SW 1271 (cell line): Measurements from ENCODE around the gene CNRIP1.
"Not testable (repeated sequence)": the region's sequence is repeated elsewhere in the genome, so short reads cannot be mapped to it uniquely, and the experiment has no call there.

Experiments used
- DNase-seq, 2 experiments: peaks; one replicate each; lab custom pipeline; 2025; lab: John Stamatoyannopoulos, UW

CNRIP1 gene

DNA sequence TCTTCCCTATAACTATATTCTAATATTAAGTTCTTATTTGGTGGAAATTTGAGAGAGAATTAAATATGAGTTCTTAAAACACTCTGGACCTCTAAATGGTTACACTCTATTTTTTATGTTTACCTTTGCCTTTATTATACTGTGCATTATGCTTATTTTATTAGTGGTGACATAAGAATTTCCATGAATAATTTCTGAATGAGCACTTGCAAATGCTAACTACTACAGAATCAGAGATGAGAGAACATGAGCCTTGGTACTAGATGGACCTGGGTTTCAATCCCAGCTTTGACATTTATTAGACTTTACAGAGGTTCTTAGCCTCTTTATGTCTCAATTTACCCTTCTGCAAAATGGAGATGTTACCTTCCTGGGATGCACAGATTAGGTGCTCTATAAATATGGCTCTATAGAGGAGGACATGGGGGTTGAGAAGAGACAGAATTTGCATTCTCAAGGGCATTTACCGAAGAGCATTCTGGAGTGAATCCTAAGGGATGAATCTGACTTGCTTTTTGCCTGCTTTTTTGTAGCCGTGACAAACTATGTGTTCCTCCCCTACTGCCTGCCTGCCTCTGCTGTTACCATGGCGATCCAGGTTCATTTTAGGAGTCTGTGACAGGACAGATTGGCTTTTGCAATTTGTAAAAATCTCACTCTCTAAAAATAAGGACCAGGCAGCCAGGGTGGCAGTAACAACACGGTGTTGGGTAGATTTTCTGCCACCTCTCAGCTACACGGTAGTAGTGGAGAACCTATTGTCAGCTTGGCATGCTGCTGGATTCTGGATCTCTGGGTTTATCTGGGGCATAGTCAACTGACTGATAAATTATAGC, 20.7 kb upstream of the CNRIP1 start:
- no peak for DNase-seq

DNA sequence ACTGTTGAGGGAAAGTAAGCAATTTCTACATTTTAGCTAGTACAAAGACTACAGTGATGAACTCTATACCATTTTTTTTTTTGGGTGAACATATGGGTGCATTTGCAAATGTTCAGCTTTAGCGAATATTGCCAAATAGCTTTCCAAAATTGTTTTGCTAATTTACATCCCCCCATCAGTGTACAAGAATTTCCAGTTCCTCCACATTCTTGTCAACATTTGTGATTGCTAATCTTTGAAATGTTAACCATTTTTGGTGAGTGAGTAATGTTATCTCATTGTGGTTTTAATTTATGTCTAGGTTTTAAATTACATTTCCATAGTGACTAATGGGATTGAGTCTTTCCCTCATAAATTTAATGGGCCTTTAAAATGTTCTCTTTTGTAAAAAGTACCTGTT, 16.4 kb upstream of the CNRIP1 start:
- DNase-seq = peak in 1 of 2 experiments; percentile 41

DNA sequence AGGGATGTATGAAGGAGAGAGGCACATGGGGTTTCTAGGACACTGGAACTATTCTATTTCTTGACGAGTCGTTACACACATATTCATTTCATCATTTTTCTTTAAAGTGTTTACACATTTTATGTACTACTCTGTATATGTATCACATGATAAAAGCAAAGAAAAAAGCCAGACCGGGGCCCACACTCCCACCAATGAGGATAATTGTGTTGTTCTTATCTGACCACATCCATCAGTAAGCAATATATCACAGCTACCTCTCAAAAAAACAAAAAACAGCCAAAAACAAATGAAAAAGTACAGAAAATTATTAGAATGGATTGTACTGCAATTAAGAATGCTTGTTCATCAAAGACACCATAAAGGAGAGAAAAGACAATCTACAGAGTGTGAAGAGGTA, 14.2 kb upstream of the CNRIP1 start:
- no peak for DNase-seq

DNA sequence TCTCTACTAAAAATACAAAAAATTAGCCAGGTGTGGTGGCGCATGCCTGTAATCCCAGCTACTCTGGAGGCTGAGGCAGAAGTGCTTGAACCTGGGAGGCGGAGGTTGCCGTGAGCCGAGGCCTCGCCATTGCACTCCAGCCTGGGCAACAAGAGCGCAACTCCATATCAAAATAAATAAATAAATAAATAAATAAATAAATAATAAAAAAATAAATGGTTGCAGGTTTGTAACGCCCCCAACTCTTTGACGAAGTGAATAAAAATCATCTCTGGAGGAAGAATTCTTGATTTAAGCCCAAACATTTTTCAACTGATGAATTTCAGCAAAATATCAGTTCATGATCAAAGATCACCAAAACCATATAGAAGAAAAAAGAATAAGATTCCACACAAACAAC, 13.3 kb upstream of the CNRIP1 start:
- DNase-seq = no peak

DNA sequence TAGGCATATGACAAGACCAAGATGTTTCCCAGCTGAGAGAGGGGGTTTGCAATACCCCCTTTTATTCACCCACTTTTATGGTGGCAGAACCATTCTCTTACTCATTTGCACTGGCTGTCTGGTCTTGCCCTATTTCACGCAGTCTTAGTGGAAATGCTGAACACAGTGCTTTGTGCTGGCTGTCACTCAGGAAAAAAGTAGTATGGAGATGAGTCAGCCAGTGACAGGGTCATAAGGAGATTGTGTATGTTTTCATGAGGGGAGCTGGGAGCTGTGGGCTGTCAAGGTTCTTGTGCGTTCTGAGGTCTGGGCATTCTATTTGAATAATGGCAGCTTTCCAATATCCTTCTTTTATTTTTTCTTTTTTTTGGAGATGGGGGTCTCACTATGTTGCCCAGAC, 10.9 kb upstream of the CNRIP1 start:
- DNase-seq = no peak

DNA sequence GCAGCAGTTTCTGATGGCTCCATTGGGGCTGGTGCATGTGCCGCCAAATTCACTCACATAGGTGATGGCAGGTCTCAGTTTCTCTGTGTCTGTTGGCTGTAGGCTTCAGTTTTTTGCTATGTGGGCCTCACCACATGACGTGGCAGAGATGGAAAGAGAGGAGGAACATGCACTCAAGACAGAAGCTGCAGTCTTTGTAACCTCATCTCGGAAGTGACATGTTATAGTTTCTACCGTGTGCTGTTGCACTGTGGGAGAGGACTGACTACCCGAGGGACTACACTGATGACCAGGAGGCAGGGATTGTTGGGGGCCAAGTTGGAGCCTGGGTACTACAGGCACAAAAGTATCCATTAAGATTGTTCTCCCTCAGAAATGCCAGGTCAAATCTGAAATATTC, 9.2 kb upstream of the CNRIP1 start:
- DNase-seq = no peak

DNA sequence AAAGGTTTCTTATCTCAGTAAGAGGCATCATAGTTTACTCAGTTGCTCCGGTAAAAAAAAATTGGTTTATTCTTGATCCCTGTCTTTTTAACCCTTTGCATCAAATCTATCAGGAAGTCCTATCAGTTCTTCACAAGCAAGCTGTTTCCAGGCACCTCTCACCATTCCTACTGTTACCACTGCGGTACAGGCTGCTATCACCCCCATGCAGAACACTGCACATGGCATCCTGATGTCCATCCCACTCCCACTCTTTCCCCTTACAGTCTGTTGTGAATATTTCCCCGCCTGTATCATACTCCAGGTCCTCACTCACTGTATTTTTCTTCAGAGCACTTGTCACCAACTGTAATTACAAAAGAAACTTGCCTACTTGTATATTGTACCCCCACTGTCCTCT, 5.3 kb upstream of the CNRIP1 start:
- no peak for DNase-seq

DNA sequence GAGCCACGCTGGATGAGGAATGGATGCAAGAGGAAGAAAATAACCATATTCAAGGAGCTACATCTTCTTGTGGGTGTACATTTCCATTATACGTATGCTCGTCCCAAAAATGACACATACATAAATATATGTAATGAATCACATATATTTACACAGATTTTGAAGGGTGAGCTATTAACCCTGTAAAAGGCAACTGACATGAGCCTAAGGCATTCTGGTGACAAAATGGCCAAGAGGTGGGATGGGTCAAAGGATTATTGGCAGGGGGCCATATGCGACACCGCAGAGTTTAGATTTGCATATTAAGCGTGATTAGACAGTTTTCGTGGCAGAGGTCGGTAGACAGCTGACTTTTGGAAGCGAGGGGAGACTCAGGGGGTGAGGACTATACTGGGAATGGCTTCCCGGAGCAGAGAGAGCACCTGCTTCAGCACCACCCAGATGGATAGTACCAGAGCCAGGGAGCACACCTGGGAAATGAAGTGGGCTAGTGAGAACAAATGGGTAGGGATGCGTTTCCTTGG, 431 bp upstream of the CNRIP1 start:
- no peak for DNase-seq

DNA sequence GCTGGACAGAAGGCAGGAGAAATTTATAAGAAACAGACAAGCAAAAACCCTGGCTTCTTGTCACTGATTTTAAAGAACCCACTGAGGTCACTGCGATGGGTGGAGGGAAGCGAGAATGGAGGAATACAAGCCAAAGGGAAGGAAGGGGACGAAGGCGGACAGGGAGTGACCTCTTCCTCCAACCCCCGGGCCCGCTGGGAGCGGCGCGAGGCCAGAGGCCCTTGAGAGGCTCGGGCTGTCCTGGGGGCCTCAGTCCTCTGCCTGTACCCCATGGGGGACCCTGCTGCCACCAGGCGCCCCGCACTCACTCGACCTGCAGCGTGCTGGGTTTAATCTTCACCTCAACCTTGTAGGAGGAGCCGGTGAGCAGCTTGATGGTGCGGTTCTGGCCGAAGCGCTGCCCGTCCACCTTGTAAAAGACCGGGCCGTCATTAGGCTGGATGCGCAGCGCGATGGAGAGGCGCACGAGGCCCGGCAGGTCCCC, 793 bp downstream of the CNRIP1 start:
- no peak for DNase-seq

DNA sequence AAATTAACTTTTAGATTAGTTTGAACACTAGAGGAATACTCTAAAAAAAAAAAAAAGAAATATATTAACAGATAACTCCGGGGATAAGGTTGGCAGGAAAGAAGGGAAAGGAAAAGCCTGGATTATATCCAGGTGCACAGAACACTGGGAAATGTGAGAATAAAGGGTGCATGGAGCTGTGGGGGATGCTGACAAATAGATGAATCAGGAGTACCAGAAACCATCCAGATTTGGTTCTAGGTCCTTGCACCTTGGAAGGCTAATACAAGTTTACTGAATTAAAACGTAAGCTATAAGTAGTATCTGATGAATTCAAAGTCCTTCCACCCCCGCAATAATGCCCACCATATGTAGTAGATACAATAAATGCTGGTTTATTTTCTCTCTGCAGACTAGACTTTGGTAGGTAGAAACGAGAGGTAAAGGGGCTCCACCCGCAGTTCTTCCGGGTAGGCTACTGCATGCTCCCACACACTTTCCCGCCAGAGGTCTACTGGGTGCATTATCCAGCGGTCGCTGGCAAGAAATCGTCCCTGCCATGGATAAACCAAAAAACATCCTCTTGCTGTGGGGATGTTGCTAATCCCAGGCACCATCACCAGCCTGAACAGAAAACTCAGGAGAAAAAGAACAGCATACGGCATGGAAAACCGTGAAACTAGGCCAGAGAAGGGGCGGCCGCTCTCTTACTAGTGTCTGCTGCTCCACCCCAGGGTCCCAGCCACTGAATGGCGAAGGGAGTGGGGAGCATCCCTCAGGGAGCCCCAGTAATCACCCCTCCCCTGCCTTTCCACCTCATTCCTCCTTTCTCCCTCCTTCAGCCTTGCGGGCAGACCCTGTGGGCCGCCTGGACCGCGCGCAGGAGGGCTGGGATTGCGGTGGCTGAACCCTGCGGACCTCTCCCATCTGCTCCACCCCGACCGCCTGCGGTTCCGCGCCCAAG, 1.5 kb downstream of the CNRIP1 start:
- no peak for DNase-seq

DNA sequence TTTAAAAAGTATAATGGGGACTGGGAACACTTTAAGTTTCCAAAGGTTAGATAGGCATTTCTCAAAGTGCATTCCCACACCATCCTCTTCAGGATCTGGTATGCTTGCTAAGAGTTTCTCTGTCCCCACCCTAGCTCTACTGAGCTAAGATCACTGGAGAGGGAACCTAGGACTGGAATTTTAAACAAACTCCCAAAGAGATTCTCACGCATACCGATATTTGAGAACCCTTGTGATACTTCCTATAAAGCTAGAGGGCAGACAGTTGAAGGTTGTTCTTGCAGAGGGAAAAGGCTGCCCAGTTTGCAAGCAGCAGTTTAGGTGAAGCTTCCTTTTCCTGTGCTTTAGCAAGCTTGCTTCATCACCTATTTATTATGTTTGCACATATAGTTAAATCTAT, 3.6 kb downstream of the CNRIP1 start:
- no peak for DNase-seq

DNA sequence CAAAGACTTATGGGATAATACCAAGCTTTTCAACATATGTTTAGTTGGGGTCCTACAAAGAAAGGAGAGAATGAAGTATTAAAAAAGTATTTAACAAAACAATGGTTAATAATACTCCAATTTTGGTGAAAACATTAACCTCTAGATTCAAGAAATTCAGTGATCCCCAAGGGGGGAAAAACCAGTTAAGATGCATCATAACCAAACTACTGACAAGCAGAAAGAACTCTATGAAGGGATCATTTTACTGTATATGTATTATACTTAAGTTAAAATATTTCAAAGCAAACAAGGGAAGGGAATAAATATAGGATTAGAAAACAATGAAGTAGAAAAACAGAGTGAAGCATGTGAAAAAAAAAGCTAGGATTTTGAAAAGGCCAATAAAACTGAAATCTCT, 8.7 kb downstream of the CNRIP1 start:
- DNase-seq = no peak

DNA sequence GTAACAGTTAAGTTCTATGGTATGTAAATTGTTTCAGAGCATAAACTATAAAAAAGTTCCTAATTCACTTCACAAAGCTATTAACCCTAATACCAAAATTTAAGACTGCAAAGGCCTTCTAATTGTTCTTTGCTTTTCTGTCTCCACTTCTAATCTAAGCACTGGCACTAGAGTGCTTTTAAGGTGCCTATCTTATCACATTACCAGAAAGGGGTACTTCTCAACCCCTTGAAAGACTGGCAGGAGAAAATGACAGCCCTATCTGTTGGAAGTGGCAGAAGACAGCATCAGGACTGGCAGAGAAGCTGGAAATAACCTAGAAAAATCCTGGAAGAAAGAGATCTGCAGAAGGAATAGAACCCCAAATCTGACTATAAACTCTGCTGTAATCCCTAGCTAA, 10.3 kb downstream of the CNRIP1 start:
- DNase-seq = no peak

DNA sequence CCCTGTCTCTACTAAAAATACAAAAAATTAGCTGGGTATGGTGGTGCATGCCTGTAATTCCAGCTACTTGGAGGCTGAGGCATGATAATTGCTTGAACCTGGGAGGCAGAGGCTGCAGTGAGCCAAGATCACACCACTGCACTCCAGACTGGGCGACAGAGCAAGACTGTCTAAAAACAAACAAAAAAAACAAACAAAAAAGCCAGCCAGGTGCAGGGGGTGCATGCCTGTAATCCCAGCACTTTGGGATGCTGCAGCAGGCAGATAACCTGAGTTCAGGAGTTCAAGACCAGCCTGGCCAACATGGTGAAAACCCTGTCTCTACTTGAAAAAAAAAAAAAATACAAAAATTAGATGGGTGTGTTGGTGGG, 15.9 kb downstream of the CNRIP1 start:
- DNase-seq = not testable (repeated sequence)

DNA sequence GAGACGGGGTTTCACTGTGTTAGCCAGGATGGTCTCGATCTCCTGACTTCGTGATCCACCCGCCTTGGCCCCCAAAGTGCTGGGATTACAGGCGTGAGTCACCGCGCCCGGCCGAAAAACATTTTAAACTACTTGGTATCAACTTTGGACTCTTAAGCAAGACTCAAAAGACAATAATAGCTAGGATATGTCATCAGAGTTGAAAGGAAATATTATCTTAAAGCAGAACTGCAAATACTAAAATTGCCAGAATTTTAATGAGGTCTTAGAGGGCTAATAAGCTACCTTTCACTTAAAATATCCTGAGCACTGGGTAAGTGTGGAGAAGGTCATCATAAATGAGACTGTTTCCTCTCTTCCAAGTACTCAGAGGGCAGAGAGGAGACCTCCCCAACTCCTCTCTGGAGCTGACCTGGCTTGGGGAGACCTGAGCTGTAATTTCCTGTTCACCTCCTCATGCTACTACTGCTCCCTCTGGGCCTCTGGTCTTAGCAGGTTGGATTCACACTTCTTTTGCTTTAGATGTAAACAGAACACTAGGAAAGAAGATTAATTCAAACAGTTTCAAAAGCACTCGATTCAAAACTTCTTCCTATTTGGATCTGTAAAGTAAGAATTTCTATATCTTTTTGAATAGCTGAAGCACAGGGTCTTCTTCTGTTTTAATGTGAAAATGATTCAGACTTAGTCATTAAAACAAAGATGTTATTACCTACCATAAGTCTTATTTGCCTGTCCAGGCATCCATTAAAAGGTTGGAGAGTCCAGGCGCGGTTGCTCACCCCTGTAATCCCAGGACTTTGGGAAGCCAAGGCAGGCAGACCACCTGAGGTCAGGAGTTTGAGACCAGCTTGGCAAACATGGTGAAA, 16.5 kb downstream of the CNRIP1 start:
- DNase-seq = no peak

DNA sequence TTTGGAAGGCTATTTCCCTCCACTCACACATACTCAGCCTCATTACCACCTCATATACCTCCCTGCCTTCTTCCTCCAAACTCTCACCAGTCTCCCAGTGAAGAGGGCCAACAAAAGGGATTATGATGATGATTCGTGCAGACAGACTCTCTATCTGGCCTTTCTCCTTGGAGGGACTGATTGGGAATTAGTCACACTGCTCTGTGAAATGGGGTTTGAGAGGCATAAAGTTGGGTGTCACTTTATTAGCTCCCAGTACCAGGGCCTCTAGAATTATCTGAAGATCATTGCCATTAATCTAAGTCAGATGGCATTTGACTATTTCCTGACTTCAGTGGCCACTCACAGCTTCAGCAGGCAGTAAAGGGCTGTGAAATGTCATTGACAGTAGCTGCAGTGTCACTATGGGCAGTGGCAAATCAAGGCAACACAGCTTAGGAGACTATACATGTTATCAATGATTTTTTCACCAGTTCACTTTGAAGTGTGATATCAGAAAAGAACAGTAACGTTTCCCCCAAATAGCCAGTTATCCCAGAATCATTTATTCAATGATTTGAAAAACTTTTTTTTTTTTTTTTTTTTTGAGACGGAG, 17.4 kb downstream of the CNRIP1 start:
- DNase-seq = no peak

DNA sequence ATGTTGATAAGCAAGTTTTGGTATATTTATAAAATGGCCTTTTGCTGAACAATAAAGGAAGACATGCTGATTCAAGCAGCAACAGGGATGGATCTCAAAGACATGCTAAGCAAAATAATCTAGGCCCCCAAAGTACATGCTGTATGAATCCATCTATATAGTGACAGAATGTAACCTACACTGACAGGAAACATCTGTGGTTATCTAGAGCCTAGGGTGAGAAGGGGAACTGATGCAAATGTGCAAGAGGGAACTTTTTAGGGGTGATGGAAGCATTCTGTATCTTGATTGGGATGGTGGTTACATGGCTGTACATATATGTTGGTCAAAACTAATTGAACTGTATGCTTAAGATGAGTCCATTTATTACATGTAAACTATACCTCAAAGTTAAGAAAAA, 24.2 kb downstream of the CNRIP1 start:
- no peak for DNase-seq

DNA sequence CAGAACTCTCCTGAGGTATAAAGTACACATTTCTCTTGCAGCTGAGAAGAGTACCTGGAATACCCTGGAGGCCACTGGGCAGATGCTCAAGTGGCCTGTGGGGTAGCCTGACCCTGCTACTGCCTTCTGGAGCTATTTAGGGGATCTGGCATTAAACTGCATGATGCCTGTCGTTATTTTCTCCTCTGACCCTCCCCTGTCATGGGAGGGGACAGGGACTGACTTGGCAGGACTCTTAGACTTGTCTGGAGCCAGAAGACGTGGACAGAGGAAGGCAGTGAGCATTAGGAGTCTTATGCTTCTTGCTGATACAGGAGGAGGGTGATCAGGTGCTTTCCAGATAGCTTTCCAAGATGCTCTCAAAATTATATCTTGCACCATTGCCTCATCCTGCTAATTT, 24.8 kb downstream of the CNRIP1 start:
- DNase-seq = no peak

DNA sequence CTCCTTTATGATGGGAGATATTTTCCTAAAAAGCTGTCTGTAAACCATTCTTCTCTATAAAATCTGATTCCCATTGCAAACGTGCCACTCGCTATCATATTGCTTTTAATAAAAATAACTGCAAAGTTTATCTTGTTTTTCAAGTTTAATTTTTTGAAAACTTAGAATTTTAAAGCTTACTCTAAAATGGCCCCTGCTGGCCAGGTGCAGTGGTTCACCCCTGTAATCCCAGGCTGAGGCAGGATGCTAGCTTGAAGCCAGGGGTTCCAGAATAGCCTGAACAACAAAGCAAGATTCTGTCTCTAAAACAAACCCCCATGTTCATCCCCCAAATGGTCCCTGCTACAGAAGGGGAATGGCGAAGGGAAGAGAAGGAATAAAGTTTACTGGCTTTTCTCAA, 25.6 kb downstream of the CNRIP1 start:
- no peak for DNase-seq

DNA sequence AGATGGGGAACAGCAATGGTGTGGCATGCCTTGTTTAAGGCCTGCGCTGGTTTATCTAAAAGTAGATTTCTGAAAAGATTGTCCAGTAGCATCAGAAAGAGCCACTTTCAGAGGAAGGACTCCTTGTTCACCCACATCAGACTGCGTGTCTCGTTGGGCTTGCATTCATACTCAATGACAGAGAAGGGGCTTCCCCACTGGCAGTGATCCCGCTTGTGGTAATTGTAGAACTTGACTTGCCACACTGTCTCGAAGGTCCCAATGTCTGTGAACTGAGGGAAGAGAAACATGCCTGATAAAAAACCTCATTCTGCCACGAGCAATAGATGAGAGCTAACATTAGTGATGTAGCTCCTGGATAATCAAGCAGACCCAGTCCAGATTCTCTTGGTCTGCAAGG, 26.0 kb downstream of the CNRIP1 start:
- no peak for DNase-seq

DNA sequence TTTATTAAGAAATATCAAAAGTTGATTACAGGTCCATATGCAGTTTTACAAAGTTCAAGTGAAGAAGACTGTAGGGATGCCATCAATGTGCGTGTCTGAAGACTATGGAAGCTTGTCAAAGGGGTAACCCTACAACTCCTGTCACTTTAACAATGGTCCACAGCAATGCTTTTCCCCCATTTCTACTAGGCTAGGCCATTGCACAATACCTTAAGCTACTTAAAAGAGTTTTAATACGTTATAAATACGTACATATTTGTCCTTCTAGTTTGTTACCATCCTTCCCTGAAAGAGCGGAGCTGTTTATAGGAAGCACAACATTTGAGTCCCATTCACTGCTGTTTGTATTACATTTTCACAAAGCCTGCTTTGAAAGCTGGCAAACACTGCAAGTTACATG, 26.7 kb downstream of the CNRIP1 start:
- no peak for DNase-seq
